ENCODE results near the gene PBOV1.

Gene PBOV1

GRCh38 chr6:138218449-138218848 is at the start of gene PBOV1:
Gene PBOV1, minus strand, starts transcription at chr6:138218491. Its CDS starts 96 bp downstream, at chr6:138218395.
- no peak for DNase-seq

GRCh38 chr6:138266095-138266494 is 47.8 kb upstream of the PBOV1 start:
- no peak for DNase-seq

GRCh38 chr6:138264372-138264880 is 46.1 kb upstream of the PBOV1 start:
- DNase-seq = no peak

GRCh38 chr6:138263963-138264362 is 45.7 kb upstream of the PBOV1 start:
- no peak for DNase-seq

- DNase-seq = no peak
Measured at GRCh38 chr6:138261116-138261780, 43.0 kb upstream of the PBOV1 start.

- no peak for DNase-seq
Measured at GRCh38 chr6:138258991-138259390, 40.7 kb upstream of the PBOV1 start.

GRCh38 chr6:138258197-138258596 is 39.9 kb upstream of the PBOV1 start:
- no peak for DNase-seq

GRCh38 chr6:138257638-138258040 is 39.3 kb upstream of the PBOV1 start:
- DNase-seq = no peak

- no peak for DNase-seq
Measured at GRCh38 chr6:138255443-138255842, 37.2 kb upstream of the PBOV1 start.

GRCh38 chr6:138253731-138254130 is 35.4 kb upstream of the PBOV1 start:
- DNase-seq = no peak

- DNase-seq = no peak
Measured at GRCh38 chr6:138250513-138251247, 32.4 kb upstream of the PBOV1 start.

- DNase-seq = no peak
Measured at GRCh38 chr6:138250053-138250452, 31.8 kb upstream of the PBOV1 start.

GRCh38 chr6:138248878-138249277 is 30.6 kb upstream of the PBOV1 start:
- no peak for DNase-seq

- no peak for DNase-seq
Measured at GRCh38 chr6:138248011-138248410, 29.7 kb upstream of the PBOV1 start.

GRCh38 chr6:138246650-138247440 is 28.6 kb upstream of the PBOV1 start:
- no peak for DNase-seq

- no peak for DNase-seq
Measured at GRCh38 chr6:138245751-138246150, 27.5 kb upstream of the PBOV1 start.

- no peak for DNase-seq
Measured at GRCh38 chr6:138242987-138243592, 24.8 kb upstream of the PBOV1 start.

GRCh38 chr6:138241934-138242333 is 23.6 kb upstream of the PBOV1 start:
- no peak for DNase-seq

GRCh38 chr6:138241381-138241780 is 23.1 kb upstream of the PBOV1 start:
- DNase-seq = no peak

GRCh38 chr6:138240476-138241245 is 22.4 kb upstream of the PBOV1 start:
- DNase-seq = no peak

- no peak for DNase-seq
Measured at GRCh38 chr6:138239774-138240173, 21.5 kb upstream of the PBOV1 start.

GRCh38 chr6:138238368-138238767 is 20.1 kb upstream of the PBOV1 start:
- no peak for DNase-seq
